ENCODE data around the gene LAMA3.

LAMA3 gene

GRCh38 chr18:23752363-23752762 lies 63.1 kb downstream of the LAMA3 start:
- H3K27ac Mint-ChIP-seq: no peak overlapping the region
- H3K9me3 Mint-ChIP-seq: peaks cover 12% of the 10 kb centered on the region
- H3K36me3 Mint-ChIP-seq (ENCODE audit: low read depth): no peaks in the 10 kb centered on the region
- no peak for TF ChIP-seq CTCF (IDR thresholded peaks at IDR 0.05)
- H3K4me3 Mint-ChIP-seq: no peak overlapping the region
- H3K4me1 Mint-ChIP-seq: peaks cover 12% of the 10 kb centered on the region
- peaks cover 4% of the 10 kb centered on the region for H3K27me3 Mint-ChIP-seq (ENCODE audit: low read depth, poor library complexity)
- DNase-seq: no peak

DNA sequence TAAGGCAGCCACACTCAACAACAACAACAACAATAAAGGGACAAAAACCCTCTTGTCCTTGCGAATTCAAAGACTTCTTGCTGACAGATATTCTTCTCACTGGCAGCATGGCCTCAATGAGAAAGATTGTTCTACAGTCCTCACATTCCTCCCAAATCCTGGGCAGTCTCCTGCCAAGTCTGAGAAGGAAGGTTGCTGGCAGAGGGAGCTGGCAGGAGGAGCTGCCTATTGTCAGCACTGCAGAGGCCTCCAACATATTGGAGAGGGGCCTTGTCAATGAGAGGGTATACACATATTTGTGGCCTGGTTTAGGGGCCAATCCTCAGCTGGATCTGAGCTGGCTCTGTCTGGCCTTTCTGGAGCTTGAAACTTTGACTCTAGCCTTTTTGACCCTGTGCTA lies 63.5 kb downstream of the LAMA3 start:
- H3K27ac Mint-ChIP-seq: no peak overlapping the region

GRCh38 chr18:23756590-23757436 lies 67.6 kb downstream of the LAMA3 start:
- no peak for TF ChIP-seq CTCF (IDR thresholded peaks at IDR 0.05)
- no peaks in the 10 kb centered on the region for H3K36me3 Mint-ChIP-seq (ENCODE audit: low read depth)
- peak overlapping the region; percentile 28 for H3K4me3 Mint-ChIP-seq
- DNase-seq: no peak
- H3K27ac Mint-ChIP-seq: no peak overlapping the region
- peaks cover 17% of the 10 kb centered on the region for H3K4me1 Mint-ChIP-seq
- H3K9me3 Mint-ChIP-seq: peaks cover 5% of the 10 kb centered on the region
- peaks cover 4% of the 10 kb centered on the region for H3K27me3 Mint-ChIP-seq (ENCODE audit: low read depth, poor library complexity)

More for the DNA sequence above, 63.5 kb downstream of the LAMA3 start:
- H3K36me3 Mint-ChIP-seq (ENCODE audit: low read depth): no peaks in the 10 kb centered on the region
- H3K27me3 Mint-ChIP-seq (ENCODE audit: low read depth, poor library complexity): peaks cover 4% of the 10 kb centered on the region
- peaks cover 12% of the 10 kb centered on the region for H3K9me3 Mint-ChIP-seq
- peaks cover 16% of the 10 kb centered on the region for H3K4me1 Mint-ChIP-seq
- no peak overlapping the region for H3K4me3 Mint-ChIP-seq
- DNase-seq: no peak
- no peak for TF ChIP-seq CTCF (IDR thresholded peaks at IDR 0.05)

DNA sequence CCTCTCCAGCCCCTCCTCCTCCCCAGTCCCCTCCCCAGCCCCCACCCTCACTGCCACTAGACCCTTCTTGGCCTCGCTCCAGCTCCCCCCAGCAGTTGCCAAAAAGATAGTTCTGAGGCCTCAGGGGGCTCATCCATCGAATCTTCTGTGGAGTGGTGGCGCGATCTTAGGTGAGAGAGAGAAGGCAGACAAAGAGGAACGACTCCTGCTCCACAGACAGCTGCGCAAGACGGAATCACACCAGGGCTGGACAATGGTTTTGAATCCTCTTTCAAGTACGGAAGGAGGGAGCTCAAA lies 68.1 kb downstream of the LAMA3 start:
- DNase-seq: no peak
- H3K4me3 Mint-ChIP-seq: no peak overlapping the region
- H3K27ac Mint-ChIP-seq: peak overlapping the region; percentile 67
- peaks cover 17% of the 10 kb centered on the region for H3K4me1 Mint-ChIP-seq
- no peaks in the 10 kb centered on the region for H3K36me3 Mint-ChIP-seq (ENCODE audit: low read depth)
- peaks cover 5% of the 10 kb centered on the region for H3K9me3 Mint-ChIP-seq
- TF ChIP-seq CTCF (IDR thresholded peaks at IDR 0.05): no peak
- H3K27me3 Mint-ChIP-seq (ENCODE audit: low read depth, poor library complexity): peaks cover 4% of the 10 kb centered on the region

DNA sequence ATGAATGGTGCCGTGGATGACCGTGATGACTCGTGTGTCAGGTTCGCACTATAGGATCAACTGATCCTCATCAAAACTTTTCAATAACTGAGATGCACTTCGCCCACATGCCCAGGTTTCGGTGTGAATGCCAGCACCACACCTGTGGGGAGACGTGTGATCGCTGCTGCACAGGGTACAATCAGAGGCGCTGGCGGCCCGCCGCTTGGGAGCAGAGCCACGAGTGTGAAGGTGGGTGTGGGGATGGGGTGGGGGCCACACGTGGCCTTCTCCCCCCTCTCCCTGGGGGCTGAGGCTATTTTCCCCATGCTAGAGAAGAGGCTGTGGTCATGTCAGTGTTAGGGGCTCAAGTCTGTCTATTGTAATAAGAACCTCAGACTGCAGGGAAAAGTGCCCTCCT lies 69.0 kb downstream of the LAMA3 start:
- Mint-ChIP-seq H3K9me3 (peaks cover 5% of the 10 kb centered on the region), H3K27me3 (ENCODE audit: low read depth, poor library complexity) (no peaks in the 10 kb centered on the region), H3K4me1 (peaks cover 17% of the 10 kb centered on the region), H3K36me3 (ENCODE audit: low read depth) (no peaks in the 10 kb centered on the region), H3K27ac (no peak overlapping the region), H3K4me3 (no peak overlapping the region)
- TF ChIP-seq CTCF (IDR thresholded peaks at IDR 0.05): no peak
- no peak for DNase-seq

GRCh38 chr18:23761941-23762340 lies 72.7 kb downstream of the LAMA3 start:
- Mint-ChIP-seq H3K4me1 (peaks cover 9% of the 10 kb centered on the region), H3K9me3 (peaks cover 2% of the 10 kb centered on the region), H3K27me3 (ENCODE audit: low read depth, poor library complexity) (peaks cover 3% of the 10 kb centered on the region), H3K27ac (no peak overlapping the region), H3K36me3 (ENCODE audit: low read depth) (no peaks in the 10 kb centered on the region), H3K4me3 (no peak overlapping the region)
- DNase-seq: no peak
- TF ChIP-seq CTCF (IDR thresholded peaks at IDR 0.05): no peak
